Aorta (tissue), 5 donors: ENCODE results near the gene CEP128. TPM values are rescaled to one million over a fixed set of nuclear protein-coding genes. Genes with fewer than 3 reads are reported as not detected.

Experiments used
- ATAC-seq: fragments of 200-7000 bp; cut with Tn5 transposase; one replicate; pipeline ENCODE4 v1.9.1; 2022; ENCODE audit warnings: moderate library complexity; ENCODE audit not compliant: low FRiP score
- DNase-seq, 2 donors: peaks; one replicate each; pipeline ENCODE4 v3.0.0-alpha.2; 2020
- H3K27ac ChIP-seq, 2 donors: one replicate each; pipeline ENCODE4 v1.5.1; 2013; ENCODE audit warnings: low read length in 2 of 2, mild to moderate bottlenecking in 2 of 2, moderate library complexity in 2 of 2, control low read depth in 1 of 2, inconsistent platforms in 1 of 2, low read depth in 1 of 2
- H3K27me3 ChIP-seq, 2 donors: one replicate each; pipeline ENCODE4 v1.6.1; 2013; ENCODE audit warnings: control low read depth in 1 of 2, low read length in 1 of 2, mild to moderate bottlenecking in 1 of 2, moderate library complexity in 1 of 2; ENCODE audit not compliant: insufficient read depth in 2 of 2, control insufficient read depth in 1 of 2
- H3K36me3 ChIP-seq, 2 donors: one replicate each; pipeline ENCODE4 v1.6.1; 2013; ENCODE audit warnings: control low read depth in 1 of 2, low read length in 1 of 2, mild to moderate bottlenecking in 1 of 2; ENCODE audit not compliant: insufficient read depth in 2 of 2, control insufficient read depth in 1 of 2
- H3K4me1 ChIP-seq, 2 donors: one replicate each; pipeline ENCODE4 v1.6.1; 2013; ENCODE audit warnings: low read length in 2 of 2, control low read depth in 1 of 2, mild to moderate bottlenecking in 1 of 2, moderate library complexity in 1 of 2; ENCODE audit not compliant: insufficient read depth in 2 of 2, control insufficient read depth in 1 of 2
- H3K4me3 ChIP-seq, 2 donors: one replicate each; pipeline ENCODE4 v1.5.1; 2013; ENCODE audit warnings: low read length in 2 of 2, control low read depth in 1 of 2, mild to moderate bottlenecking in 1 of 2
- H3K9me3 ChIP-seq: one replicate; pipeline ENCODE4 v1.6.1; 2013; ENCODE audit warnings: mild to moderate bottlenecking, low read length; ENCODE audit not compliant: control insufficient read depth
- WGBS, 2 donors: extraction: QIAGEN DNeasy Blood & Tissue Kit; methylation state at CpG; one replicate each; pipeline ENCODE4 v1.1.7; 2013; 5-methylcytosine and 5-hydroxymethylcytosine counted together
- intact Hi-C, 2 donors: fragments of 100-400 bp; cut with DNase I; formaldehyde crosslinking; loops; one replicate each; pipeline versions ENCODE4 v1.14.2 to v1.15.0; 2022
- polyA plus RNA-seq, 2 donors: library from polyadenylated mRNA; stranded (reverse); fragments of 200-250 nt; gene quantifications; one replicate each; pipeline ENCODE4 v1.2.3, GENCODE V29; 2013
- total RNA-seq, 2 donors: library from RNA; stranded (reverse); fragmentation: NEBNext Ultra II Directional; extraction: Animal tissue kit (Norgen Biotek cat#: 25700); gene quantifications; one replicate each; pipeline ENCODE4 v1.2.1, GENCODE V29; 2021
- donor health status: healthy with polysubstance abuse.
- donor health status: Bipolar disorder and iron deficiency.
- donor health status: DM: no; HTN: no; CAD: no.
- donor health status: DM: no; HTN: no; CAD: no.
- donor health status: DM: yes; HTN: yes; CAD: no.

The CEP128 gene
- total and polyA plus RNA-seq, 4 donors = 0.95 to 8.4 (median 4.4) TPM

- Histone ChIP-seq H3K27me3 (no peaks in the 10 kb centered on the region), H3K9me3 (no peaks in the 10 kb centered on the region), H3K4me3 (no peak overlapping the region), H3K36me3 (no peaks in the 10 kb centered on the region), H3K4me1 (no peaks in the 10 kb centered on the region), H3K27ac (no peak overlapping the region)
- 93 to 95% methylated on average over 5 of the region's 5 CpGs for WGBS, 2 donors
- ATAC-seq = no peak
- DNase-seq = no peak
- intact Hi-C loops = no loop called here
These were observed 228.3 kb downstream of the CEP128 start for GRCh38 chr14:80713076-80713850.

- Histone ChIP-seq H3K4me3 (no peak overlapping the region), H3K27me3 (no peaks in the 10 kb centered on the region), H3K9me3 (no peaks in the 10 kb centered on the region), H3K4me1 (no peaks in the 10 kb centered on the region), H3K36me3 (no peaks in the 10 kb centered on the region), H3K27ac (no peak overlapping the region)
- intact Hi-C loops = no loop called here
- ATAC-seq (no peak), DNase-seq (no peak)
- WGBS, 2 donors = 90 to 92% methylated on average over 1 of the region's 1 CpG
These were observed 236.1 kb downstream of the CEP128 start for GRCh38 chr14:80705241-80705980.

- Histone ChIP-seq H3K27me3 (no peaks in the 10 kb centered on the region), H3K27ac (no peak overlapping the region), H3K4me1 (no peaks in the 10 kb centered on the region), H3K36me3 (no peaks in the 10 kb centered on the region), H3K9me3 (no peaks in the 10 kb centered on the region), H3K4me3 (no peak overlapping the region)
- intact Hi-C loops = no loop called here
- WGBS, 2 donors = 78 to 86% methylated on average over 1 of the region's 1 CpG
- DNase-seq (no peak), ATAC-seq (no peak)
These were observed 240.9 kb downstream of the CEP128 start for GRCh38 chr14:80700601-80701000.

DNA sequence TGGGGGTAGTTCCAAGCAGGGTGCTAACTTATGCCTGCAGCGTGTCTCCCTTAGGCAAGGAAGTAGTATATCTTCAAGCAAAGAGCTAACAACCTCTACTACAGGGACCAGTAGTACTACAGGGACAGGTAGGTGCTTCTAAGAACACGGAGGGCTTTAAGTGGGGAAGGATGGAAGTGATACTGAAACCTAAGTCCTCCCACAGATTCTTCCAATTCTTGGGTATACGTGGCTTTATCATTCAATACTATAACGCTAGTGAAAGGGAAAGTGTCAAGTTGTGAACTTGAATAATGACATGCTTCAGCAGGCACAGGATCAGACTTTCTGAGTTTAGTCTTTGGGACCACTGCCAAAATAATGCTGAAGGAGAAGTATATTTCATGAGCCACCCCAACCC, 241.7 kb downstream of the CEP128 start:
- H3K27ac ChIP-seq = no peak overlapping the region
- no peaks in the 10 kb centered on the region for H3K4me1 ChIP-seq
- DNase-seq (no peak), ATAC-seq (no peak)
- H3K9me3 ChIP-seq = no peaks in the 10 kb centered on the region
- intact Hi-C loops = no loop called here
- 49 to 63% methylated on average over 4 of the region's 4 CpGs for WGBS, 2 donors
- H3K27me3 ChIP-seq = no peaks in the 10 kb centered on the region
- H3K4me3 ChIP-seq = no peak overlapping the region
- H3K36me3 ChIP-seq = no peaks in the 10 kb centered on the region

- ATAC-seq (no peak), DNase-seq (no peak)
- Histone ChIP-seq H3K27me3 (no peaks in the 10 kb centered on the region), H3K27ac (no peak overlapping the region), H3K4me1 (no peaks in the 10 kb centered on the region), H3K4me3 (no peak overlapping the region), H3K9me3 (no peaks in the 10 kb centered on the region), H3K36me3 (no peaks in the 10 kb centered on the region)
- intact Hi-C loops = no loop called here
- WGBS, 2 donors = 88 to 89% methylated on average over 6 of the region's 6 CpGs
These were observed 242.6 kb downstream of the CEP128 start for GRCh38 chr14:80698974-80699373.

DNA sequence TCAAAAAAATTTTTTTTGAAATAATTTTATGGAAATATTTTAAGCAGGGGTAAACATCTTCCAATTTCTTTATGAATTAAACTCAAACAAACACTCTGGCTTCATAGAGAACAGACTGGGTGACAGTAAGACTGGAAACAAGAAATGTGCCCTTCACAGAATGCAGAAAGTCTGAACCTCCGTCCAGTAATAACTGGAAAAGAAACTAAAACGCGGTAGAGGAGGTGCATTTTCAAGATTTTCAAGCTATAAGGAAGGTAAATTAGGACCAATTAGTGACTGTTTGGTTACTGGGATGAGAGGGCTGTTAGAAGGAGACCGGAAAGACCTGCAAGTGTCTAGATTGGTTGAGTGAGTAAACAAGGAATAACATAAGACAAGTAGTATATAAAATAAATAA, 245.7 kb downstream of the CEP128 start:
- H3K4me3 ChIP-seq = no peak overlapping the region
- WGBS, 2 donors = 93 to 94% methylated on average over 4 of the region's 4 CpGs
- ATAC-seq (no peak), DNase-seq (no peak)
- H3K27me3 ChIP-seq = no peaks in the 10 kb centered on the region
- no peak overlapping the region for H3K27ac ChIP-seq
- no peaks in the 10 kb centered on the region for H3K4me1 ChIP-seq
- intact Hi-C loops = no loop called here
- no peaks in the 10 kb centered on the region for H3K9me3 ChIP-seq
- no peaks in the 10 kb centered on the region for H3K36me3 ChIP-seq

DNA sequence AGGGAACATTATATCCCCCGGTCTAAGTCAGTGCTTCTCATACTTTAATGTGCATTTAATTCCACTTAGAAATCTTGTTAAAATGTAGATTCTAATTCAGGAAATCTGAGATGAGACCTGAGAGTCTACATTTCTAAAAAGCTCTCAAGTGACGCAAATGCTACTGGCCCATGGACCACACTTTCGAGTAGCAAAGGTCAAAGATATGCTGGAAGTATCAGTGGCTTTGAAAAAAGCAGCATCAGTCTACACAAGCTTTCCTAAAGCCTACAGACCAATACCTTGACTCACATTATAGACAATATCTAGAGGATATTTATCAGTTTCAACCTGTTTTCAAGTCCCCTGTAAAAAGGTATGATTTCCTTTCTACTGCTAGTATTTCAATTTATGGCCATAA, 248.6 kb downstream of the CEP128 start:
- intact Hi-C loops = no loop called here
- DNase-seq = no peak
- Histone ChIP-seq H3K36me3 (no peaks in the 10 kb centered on the region), H3K4me3 (no peak overlapping the region), H3K9me3 (no peaks in the 10 kb centered on the region), H3K4me1 (no peaks in the 10 kb centered on the region), H3K27ac (no peak overlapping the region), H3K27me3 (no peaks in the 10 kb centered on the region)
- WGBS, 2 donors = 89 to 93% methylated on average over 3 of the region's 3 CpGs
- ATAC-seq = no peak

GRCh38 chr14:80681651-80682050, 259.9 kb downstream of the CEP128 start:
- H3K9me3 ChIP-seq = peaks cover 4% of the 10 kb centered on the region
- ATAC-seq = no peak
- H3K36me3 ChIP-seq = no peaks in the 10 kb centered on the region
- no peaks in the 10 kb centered on the region for H3K4me1 ChIP-seq
- WGBS, 2 donors = 96 to 100% methylated on average over 3 of the region's 3 CpGs
- intact Hi-C loops = no loop called here
- no peak overlapping the region for H3K4me3 ChIP-seq
- H3K27me3 ChIP-seq = no peaks in the 10 kb centered on the region
- no peak overlapping the region for H3K27ac ChIP-seq
- no peak for DNase-seq

DNA sequence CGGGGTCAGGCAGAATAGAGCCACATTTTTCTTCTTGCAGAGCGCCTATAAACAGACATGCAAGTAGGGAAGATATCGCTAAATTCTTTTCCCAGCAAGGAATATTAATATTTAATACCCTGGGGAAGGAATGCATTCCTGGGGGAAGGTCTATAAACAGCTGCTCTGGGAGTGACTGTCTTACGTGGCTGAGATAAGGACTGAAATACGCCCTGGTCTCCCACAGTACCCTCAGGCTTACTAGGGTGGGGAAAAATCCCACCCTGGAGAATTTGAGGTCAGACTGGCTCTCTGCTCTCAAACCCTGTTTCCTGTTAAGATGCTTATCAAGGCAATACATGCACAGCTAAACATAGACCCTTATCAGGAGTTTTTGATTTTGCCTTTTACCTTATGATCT, 262.3 kb downstream of the CEP128 start:
- no peak for DNase-seq
- H3K4me3 ChIP-seq = no peak overlapping the region
- H3K27me3 ChIP-seq = no peaks in the 10 kb centered on the region
- 80 to 86% methylated on average over 5 of the region's 5 CpGs for WGBS, 2 donors
- H3K9me3 ChIP-seq = peaks cover 4% of the 10 kb centered on the region
- no peaks in the 10 kb centered on the region for H3K4me1 ChIP-seq
- no peaks in the 10 kb centered on the region for H3K36me3 ChIP-seq
- H3K27ac ChIP-seq = no peak overlapping the region
- intact Hi-C loops = no loop called here
- no peak for ATAC-seq
